SK-N-SH (cell line): Measurements from ENCODE around the gene KCNN3. TPM values are rescaled to one million over a fixed set of nuclear protein-coding genes. Genes with fewer than 3 reads are reported as not detected.

Experiments used
- CTCF ChIA-PET: fragments of 300-600, 350-600 bp; formaldehyde crosslinking; extraction: SDS; loops from one replicate; lab custom pipeline; 2021; lab: Yijun Ruan, JAX
- POLR2A ChIA-PET: fragments of 350-600 bp; sonication (Branson Sonifier 250); formaldehyde crosslinking; extraction: SDS; loops from one replicate; lab custom pipeline; 2020; ENCODE audit warnings: antibody characterized with exemption, inconsistent platforms; lab: Yijun Ruan, JAX
- DNase-seq: peaks from one replicate; pipeline ENCODE4 v3.0.0; 2012
- H2AFZ ChIP-seq: fragments of 200-600 bp; sonication (generic); 2 replicates; pipeline ENCODE4 v1.8.1; 2016; ENCODE audit warnings: antibody characterized with exemption, mild to moderate bottlenecking, low read depth
- H3F3A ChIP-seq: fragments of 200-600 bp; sonication (generic); replicated peaks from 2 replicates; pipeline ENCODE3; 2016; ENCODE audit warnings: antibody characterized with exemption, mild to moderate bottlenecking; ENCODE audit not compliant: insufficient read depth
- H3K27ac ChIP-seq, 2 experiments: fragments of 200-500 bp in 1 of 2; fragments of 200-600 bp in 1 of 2; sonication (Bioruptor generic) in 1 of 2; sonication (generic), shearing (Covaris generic) in 1 of 2; 2 replicates each; pipeline versions ENCODE4 v1.5.1 to v1.6.1; 2014 to 2016; ENCODE audit warnings: low read depth in 2 of 2, inconsistent platforms in 1 of 2, low read length in 1 of 2, mild to moderate bottlenecking in 1 of 2, mixed read lengths in 1 of 2
- H3K27me3 ChIP-seq: fragments of 200-600 bp; sonication (generic), shearing (Covaris generic); 2 replicates; pipeline ENCODE4 v1.6.1; 2016; ENCODE audit warnings: mixed run types; ENCODE audit not compliant: insufficient read depth
- H3K36me3 ChIP-seq, 2 experiments: fragments of 200-500 bp in 1 of 2; fragments of 200-600 bp in 1 of 2; sonication (Bioruptor generic) in 1 of 2; sonication (generic) in 1 of 2; replicated peaks in 1 of 2; 2 replicates each; pipeline versions ENCODE3 to v1.5.1; 2014 to 2016; ENCODE audit warnings: low read length in 1 of 2, mild to moderate bottlenecking in 1 of 2; ENCODE audit not compliant: insufficient read depth in 2 of 2, control insufficient read depth in 1 of 2
- H3K4me1 ChIP-seq, 2 experiments: fragments of 200-500 bp in 1 of 2; fragments of 200-600 bp in 1 of 2; sonication (Bioruptor generic) in 1 of 2; sonication (generic), shearing (Covaris generic) in 1 of 2; 2 replicates each; pipeline versions ENCODE4 v1.5.1 to v1.6.1; 2014 to 2016; ENCODE audit warnings: low read depth in 1 of 2, low read length in 1 of 2, mixed run types in 1 of 2; ENCODE audit not compliant: insufficient read depth in 2 of 2, control insufficient read depth in 1 of 2
- H3K4me2 ChIP-seq: fragments of 200-600 bp; sonication (generic), shearing (Covaris generic); 2 replicates; pipeline ENCODE4 v1.6.1; 2017; ENCODE audit warnings: mixed run types
- H3K4me3 ChIP-seq, 2 experiments: fragments of 200-500 bp in 1 of 2; fragments of 200-600 bp in 1 of 2; sonication (Bioruptor generic) in 1 of 2; sonication (generic), shearing (Covaris generic) in 1 of 2; 2 replicates each; pipeline versions ENCODE4 v1.5.1 to v1.8.1; 2014 to 2016; ENCODE audit warnings: low read depth in 2 of 2, inconsistent platforms in 1 of 2, low read length in 1 of 2, mild to moderate bottlenecking in 1 of 2, mixed read lengths in 1 of 2, moderate library complexity in 1 of 2
- H3K79me2 ChIP-seq: fragments of 200-600 bp; sonication (generic); 2 replicates; pipeline ENCODE4 v1.8.1; 2017; ENCODE audit warnings: mild to moderate bottlenecking; ENCODE audit not compliant: insufficient read depth
- H3K9ac ChIP-seq: fragments of 200-600 bp; sonication (generic); 2 replicates; pipeline ENCODE4 v1.6.1; 2017; ENCODE audit warnings: mixed run types
- H3K9me2 ChIP-seq: fragments of 200-600 bp; sonication (generic); 2 replicates; pipeline ENCODE4 v1.6.1; 2017; ENCODE audit warnings: mixed run types
- H3K9me3 ChIP-seq: fragments of 200-600 bp; sonication (generic); 2 replicates; pipeline ENCODE4 v1.6.1; 2017; ENCODE audit warnings: mixed run types, mild to moderate bottlenecking, moderate library complexity
- H4K20me1 ChIP-seq: fragments of 200-600 bp; sonication (generic); 2 replicates; pipeline ENCODE4 v1.6.1; 2017; ENCODE audit warnings: mild to moderate bottlenecking, mixed run types; ENCODE audit not compliant: insufficient read depth
- EP300 ChIP-seq, 2 experiments: IDR thresholded peaks; 2 replicates each; pipeline versions ENCODE4 v1.4.0 to v1.6.1; 2012; ENCODE audit warnings: borderline replicate concordance in 1 of 2, low read depth in 1 of 2, low read length in 1 of 2
- FOXM1 ChIP-seq: IDR thresholded peaks from 2 replicates; pipeline ENCODE4 v1.4.0; 2012; ENCODE audit warnings: low read depth, mild to moderate bottlenecking
- GATA2 ChIP-seq: sonication (generic); formaldehyde crosslinking; IDR thresholded peaks from 2 replicates; pipeline ENCODE4 v1.5.0; 2020; ENCODE audit warnings: mild to moderate bottlenecking, missing genetic modification reagents
- JUND ChIP-seq: IDR thresholded peaks from 2 replicates; pipeline ENCODE4 v1.4.0; 2012
- MXI1 ChIP-seq: IDR thresholded peaks from 2 replicates; pipeline ENCODE4 v1.6.1; 2012; ENCODE audit warnings: mild to moderate bottlenecking, low read depth, low read length, improper control_type of control experiment
- NFIC ChIP-seq: IDR thresholded peaks from 2 replicates; pipeline ENCODE4 v1.4.0; 2012; ENCODE audit warnings: borderline replicate concordance
- RCOR1 ChIP-seq: fragments of 150-350 bp; IDR thresholded peaks from 2 replicates; pipeline ENCODE4 v1.6.1; 2017; ENCODE audit warnings: antibody characterized with exemption, low read length
- SIN3A ChIP-seq: IDR thresholded peaks from 2 replicates; pipeline ENCODE4 v1.6.1; 2012; ENCODE audit warnings: low read depth, mild to moderate bottlenecking, low read length, moderate library complexity, borderline replicate concordance
- SMC3 ChIP-seq: IDR thresholded peaks from 2 replicates; pipeline ENCODE4 v1.6.1; 2012; ENCODE audit warnings: low read depth, low read length, improper control_type of control experiment
- TAF1 ChIP-seq: IDR thresholded peaks from 2 replicates; pipeline ENCODE4 v1.6.1; 2012; ENCODE audit warnings: low read depth, mild to moderate bottlenecking, low read length, moderate library complexity, borderline replicate concordance
- TCF12 ChIP-seq: IDR thresholded peaks from 2 replicates; pipeline ENCODE4 v1.4.0; 2012
- USF1 ChIP-seq: IDR thresholded peaks from 2 replicates; pipeline ENCODE4 v1.4.0; 2012; ENCODE audit warnings: low read depth, borderline replicate concordance
- YY1 ChIP-seq: IDR thresholded peaks from 2 replicates; pipeline ENCODE4 v1.4.0; 2012; ENCODE audit warnings: low read depth, mild to moderate bottlenecking
- WGBS: methylation state at CpG from one replicate; pipeline ENCODE4 v1.1.6; 2017; ENCODE audit warnings: low lambda C conversion rate; 5-methylcytosine and 5-hydroxymethylcytosine counted together
- polyA plus RNA-seq, 3 experiments: library from polyadenylated mRNA; depleted of rRNA; stranded (reverse); fragments of >200 nt; gene quantifications; 2 replicates each; pipeline ENCODE4 v1.2.3, GENCODE V29; 2012

Gene KCNN3
- polyA plus RNA-seq, 1 of the 3 experiments (the other 2 are of a cell fraction) = 0.16 TPM

DNA sequence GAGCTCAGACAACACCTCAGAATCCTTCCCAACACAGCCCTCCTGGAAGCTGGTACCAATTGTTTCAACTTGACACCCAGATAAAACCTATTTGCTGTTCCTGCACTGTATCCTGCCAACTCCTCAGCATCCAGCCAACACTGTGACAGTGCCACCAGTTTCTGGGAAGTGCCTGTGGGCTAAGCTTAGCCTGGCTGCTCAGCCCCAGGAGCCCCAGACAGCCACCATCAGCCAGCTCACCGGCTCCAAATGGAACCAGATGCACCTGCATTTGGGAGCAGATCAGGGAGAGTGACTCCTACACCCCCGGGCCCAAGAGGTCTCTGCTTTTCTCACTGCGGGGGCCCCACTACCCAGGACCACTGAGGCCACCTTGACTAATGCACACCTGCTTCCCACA, 24.9 kb downstream of the KCNN3 start:
- H4K20me1 ChIP-seq = no peaks in the 10 kb centered on the region
- no peak overlapping the region for H3K4me3 ChIP-seq
- H3K9ac ChIP-seq = no peak overlapping the region
- H3K27ac ChIP-seq = peak overlapping the region in 1 of 2 experiments; percentile 43; a peak in 1 of 4 replicates
- no peaks in the 10 kb centered on the region for H3K9me2 ChIP-seq
- no peak for DNase-seq
- ChIA-PET POLR2A (interaction anchor here (0.7 kb wide), 1 partner anchor 24 kb away, joined by 4 read pairs; no protein-coding TSS in a partner anchor), CTCF (interaction anchor here (0.8 to 1.1 kb wide), 4 partner anchors 11 to 33 kb away, joined by 3 to 5 read pairs (median 3); no protein-coding TSS in a partner anchor)
- WGBS = 36% methylated on average over 3 of the region's 3 CpGs
- no peaks in the 10 kb centered on the region for H3K9me3 ChIP-seq
- H3K36me3 ChIP-seq = no peaks in the 10 kb centered on the region
- no peak overlapping the region for H3K4me2 ChIP-seq
- TF ChIP-seq TAF1 = no peak
- peak; percentile 55; the same call in 1 of the 2 replicates for TF ChIP-seq RCOR1
- peak in 1 of 2 experiments; percentile 56; a peak in 2 of 4 replicates for TF ChIP-seq EP300 (IDR thresholded peaks at IDR 0.05; ENCODE audit: borderline replicate concordance in 1 of 2, low read depth in 1 of 2, low read length in 1 of 2)
- no peaks in the 10 kb centered on the region for H3F3A ChIP-seq
- peaks cover 15 to 70% of the 10 kb centered on the region in 2 experiments for H3K4me1 ChIP-seq
- no peaks in the 10 kb centered on the region for H3K27me3 ChIP-seq
- H2AFZ ChIP-seq = no peak overlapping the region
- H3K79me2 ChIP-seq = no peaks in the 10 kb centered on the region

GRCh38 chr1:154844297-154844681, 25.8 kb downstream of the KCNN3 start:
- Histone ChIP-seq H3K4me2 (no peak overlapping the region), H3K4me1 (peaks cover 20 to 78% of the 10 kb centered on the region in 2 experiments), H2AFZ (no peak overlapping the region), H3F3A (no peaks in the 10 kb centered on the region), H3K36me3 (no peaks in the 10 kb centered on the region), H3K27ac (no peak overlapping the region), H3K9me3 (no peaks in the 10 kb centered on the region), H3K9me2 (no peaks in the 10 kb centered on the region), H3K9ac (no peak overlapping the region), H3K79me2 (no peaks in the 10 kb centered on the region), H3K4me3 (no peak overlapping the region), H4K20me1 (no peaks in the 10 kb centered on the region), H3K27me3 (no peaks in the 10 kb centered on the region)
- CTCF ChIA-PET = interaction anchor here (1.1 kb wide), 1 partner anchor 10 kb away, joined by 5 read pairs; no protein-coding TSS in a partner anchor
- no peak for DNase-seq
- no peak for TF ChIP-seq USF1
- TF ChIP-seq SIN3A = no peak
- TF ChIP-seq GATA2 (CRISPR knock-in tag) = no peak
- TF ChIP-seq TCF12 = no peak
- no peak for TF ChIP-seq FOXM1
- TF ChIP-seq TAF1 = no peak
- TF ChIP-seq JUND = no peak
- no peak for TF ChIP-seq MXI1
- POLR2A ChIA-PET = no interaction called here
- WGBS = 74% methylated on average over 5 of the region's 10 CpGs

DNA sequence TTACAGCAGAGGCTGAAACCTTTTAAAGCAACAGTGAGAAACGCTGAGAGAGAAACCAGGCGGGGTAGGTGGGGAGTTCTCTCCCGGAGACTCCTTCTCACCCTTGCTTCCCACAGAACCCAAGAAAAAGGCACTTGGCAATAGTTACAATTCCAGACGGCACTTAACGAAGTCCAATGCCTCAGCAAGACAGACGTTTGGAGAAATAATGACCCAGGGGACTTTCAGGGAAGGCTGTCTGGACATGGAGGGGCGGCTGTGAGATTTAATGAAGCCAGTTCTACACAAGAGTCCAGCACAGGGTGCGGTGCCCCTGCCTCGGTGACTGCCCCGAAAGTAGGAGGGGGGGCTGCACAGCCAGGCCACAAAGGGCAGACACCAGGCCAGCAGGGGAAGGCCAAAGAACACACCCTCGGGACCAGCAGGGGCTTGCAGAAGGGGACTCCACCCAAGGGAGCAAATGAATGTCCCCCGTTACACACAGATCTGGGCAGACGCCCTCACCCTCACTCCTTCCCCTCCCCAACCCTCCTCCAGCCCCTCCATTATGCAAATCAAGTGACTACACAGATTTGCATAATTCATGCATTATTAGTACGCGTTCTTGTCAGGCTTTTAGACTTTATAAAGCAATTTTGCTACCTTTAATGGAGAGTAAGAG, 26.3 kb downstream of the KCNN3 start:
- H3K27ac ChIP-seq = no peak overlapping the region
- POLR2A ChIA-PET = no interaction called here
- TF ChIP-seq SIN3A (no peak), YY1 (no peak), EP300 (IDR thresholded peaks at IDR 0.05; ENCODE audit: borderline replicate concordance in 1 of 2, low read depth in 1 of 2, low read length in 1 of 2) (no peak), SMC3 (no peak), NFIC (no peak)
- H3K9me2 ChIP-seq = no peaks in the 10 kb centered on the region
- H3K36me3 ChIP-seq = no peaks in the 10 kb centered on the region
- H3K4me1 ChIP-seq = peaks cover 20 to 78% of the 10 kb centered on the region in 2 experiments
- H3K79me2 ChIP-seq = no peaks in the 10 kb centered on the region
- H4K20me1 ChIP-seq = no peaks in the 10 kb centered on the region
- no peak overlapping the region for H2AFZ ChIP-seq
- no peaks in the 10 kb centered on the region for H3F3A ChIP-seq
- WGBS = 79% methylated on average over 15 of the region's 15 CpGs
- no peak overlapping the region for H3K4me3 ChIP-seq
- no peak overlapping the region for H3K4me2 ChIP-seq
- H3K9me3 ChIP-seq = no peaks in the 10 kb centered on the region
- CTCF ChIA-PET = no interaction called here
- DNase-seq = no peak
- H3K27me3 ChIP-seq = no peaks in the 10 kb centered on the region
- H3K9ac ChIP-seq = no peak overlapping the region
